Measurements from ENCODE around the gene DIDO1.

DIDO1 gene

DNA sequence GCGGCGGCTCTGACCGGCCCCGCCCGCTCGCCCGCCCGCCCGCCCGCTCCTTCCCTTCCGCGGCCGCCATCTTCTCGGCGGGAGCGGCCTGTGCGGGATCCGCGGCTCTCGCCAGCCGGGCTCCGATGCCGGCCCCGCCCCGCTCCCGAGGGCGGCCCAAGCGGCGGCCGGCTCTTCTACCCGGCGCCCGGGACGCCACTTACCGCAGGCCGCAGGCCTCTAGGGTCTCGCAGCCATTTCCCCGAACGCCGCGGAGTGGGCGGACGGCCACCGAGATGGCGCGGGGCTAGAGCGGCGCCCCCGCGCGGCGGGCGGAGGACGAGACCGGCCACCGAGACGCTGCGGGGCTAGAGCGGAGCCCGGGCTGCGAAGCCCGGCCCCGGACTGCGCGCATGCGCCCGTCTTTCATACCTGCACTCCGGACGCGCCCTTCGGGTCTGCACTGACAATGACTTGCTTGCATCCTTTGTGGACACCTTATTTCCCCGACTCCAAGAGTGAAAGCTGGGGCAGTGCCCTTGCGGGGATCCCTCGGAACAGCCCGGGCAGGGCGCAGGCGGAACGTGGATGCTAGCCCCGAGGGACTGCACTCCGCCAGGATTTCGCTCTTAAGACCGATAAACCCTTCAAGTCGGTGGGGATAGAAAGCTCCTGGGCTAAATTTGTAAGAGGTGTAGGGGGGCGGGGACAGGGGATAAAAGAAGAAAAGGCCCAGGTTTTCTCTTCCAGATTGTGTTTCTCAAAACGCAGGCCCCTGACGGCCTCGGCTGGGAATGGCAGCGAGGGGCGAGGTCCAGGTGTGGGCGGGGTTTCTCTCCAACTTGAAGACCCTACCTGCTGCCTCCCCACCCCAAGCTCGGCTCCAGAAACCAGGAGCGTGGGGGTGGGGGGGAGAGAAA, at the start of gene DIDO1:
TSS of gene DIDO1 (minus strand) at position 277 of the 899 bp plus-strand sequence.
- DNase-seq: peak; percentile 78

- no peak for DNase-seq
Observed at GRCh38 chr20:62975251-62975760, 49.0 kb upstream of the DIDO1 start.

DNA sequence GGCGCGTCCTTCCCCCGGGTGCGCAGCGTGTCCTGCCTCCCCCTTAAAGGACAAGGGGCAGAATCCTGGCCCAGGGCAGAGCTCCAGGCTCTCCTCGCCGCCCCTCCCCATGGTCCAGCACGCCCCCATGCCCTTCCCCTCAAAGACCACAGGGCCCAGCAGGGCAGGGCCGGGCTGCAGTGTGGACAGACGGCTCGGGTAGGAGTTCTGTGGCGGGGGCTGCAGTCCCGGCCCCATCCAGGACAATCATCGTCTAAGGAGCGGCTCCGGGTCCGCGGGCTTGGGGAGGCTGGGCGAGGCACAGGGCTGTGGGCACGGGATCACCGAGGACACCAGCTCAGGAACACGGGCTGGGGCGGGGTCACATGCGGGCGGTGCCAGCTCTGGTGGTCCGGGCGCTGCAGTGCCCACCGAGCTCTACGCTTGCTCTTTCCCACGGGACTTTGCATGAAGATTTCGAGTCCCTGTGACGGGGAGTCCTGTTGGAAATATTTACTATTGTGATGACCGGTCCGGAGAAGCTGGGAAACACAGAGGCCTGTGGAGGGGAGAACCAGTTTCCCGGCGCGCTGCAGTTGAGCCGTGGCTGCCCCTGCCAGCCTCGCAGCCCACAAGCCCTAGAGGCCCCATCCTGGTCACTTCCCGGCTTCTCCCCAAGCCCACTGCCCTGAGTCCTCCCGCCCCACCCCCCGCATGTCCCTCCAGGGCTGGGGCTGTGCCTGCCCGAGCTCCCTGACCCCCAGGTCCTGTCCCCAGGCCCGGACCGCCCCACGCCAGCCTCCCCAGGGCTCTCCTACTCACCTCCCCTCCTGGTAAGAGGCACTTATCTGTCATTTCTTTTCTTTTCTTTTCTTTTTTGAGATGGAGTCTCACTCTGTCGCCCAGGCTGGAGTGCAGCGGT, 46.8 kb upstream of the DIDO1 start:
- no peak for DNase-seq

GRCh38 chr20:62971950-62972844, 45.9 kb upstream of the DIDO1 start:
- peak; percentile 43 for DNase-seq

GRCh38 chr20:62971211-62971949, 45.1 kb upstream of the DIDO1 start:
- DNase-seq: no peak

- no peak for DNase-seq
Observed at GRCh38 chr20:62970307-62971210, 44.3 kb upstream of the DIDO1 start.

- no peak for DNase-seq
Observed at GRCh38 chr20:62969939-62970306, 43.6 kb upstream of the DIDO1 start.

DNA sequence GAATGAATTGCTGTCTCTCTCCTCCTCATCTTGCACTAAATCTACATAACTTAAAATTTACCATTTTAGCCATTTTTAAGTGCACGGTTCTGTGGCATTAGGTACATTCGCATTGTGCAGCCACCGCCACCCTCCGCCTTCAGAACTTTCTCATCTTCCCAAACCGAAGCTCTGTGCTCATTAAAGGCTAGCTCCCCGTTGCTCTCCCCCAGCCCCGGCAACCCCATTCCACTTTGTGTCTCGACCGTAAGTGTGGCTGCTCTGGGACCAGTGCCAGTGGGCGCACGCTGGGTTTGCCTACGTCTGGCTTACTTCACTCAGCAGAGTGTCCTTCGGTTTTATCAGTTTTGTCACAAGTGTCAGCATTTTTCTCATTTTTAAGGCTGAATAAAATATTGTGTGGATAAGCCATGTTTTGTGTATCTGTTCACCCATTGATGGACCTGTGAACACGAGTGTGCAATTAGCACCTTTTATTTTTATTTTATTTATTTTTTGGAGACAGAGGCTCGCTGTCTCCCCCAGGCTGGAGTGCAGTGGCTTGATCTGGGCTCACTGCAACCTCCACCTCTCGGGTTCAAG, 43.0 kb upstream of the DIDO1 start:
- DNase-seq: no peak

DNA sequence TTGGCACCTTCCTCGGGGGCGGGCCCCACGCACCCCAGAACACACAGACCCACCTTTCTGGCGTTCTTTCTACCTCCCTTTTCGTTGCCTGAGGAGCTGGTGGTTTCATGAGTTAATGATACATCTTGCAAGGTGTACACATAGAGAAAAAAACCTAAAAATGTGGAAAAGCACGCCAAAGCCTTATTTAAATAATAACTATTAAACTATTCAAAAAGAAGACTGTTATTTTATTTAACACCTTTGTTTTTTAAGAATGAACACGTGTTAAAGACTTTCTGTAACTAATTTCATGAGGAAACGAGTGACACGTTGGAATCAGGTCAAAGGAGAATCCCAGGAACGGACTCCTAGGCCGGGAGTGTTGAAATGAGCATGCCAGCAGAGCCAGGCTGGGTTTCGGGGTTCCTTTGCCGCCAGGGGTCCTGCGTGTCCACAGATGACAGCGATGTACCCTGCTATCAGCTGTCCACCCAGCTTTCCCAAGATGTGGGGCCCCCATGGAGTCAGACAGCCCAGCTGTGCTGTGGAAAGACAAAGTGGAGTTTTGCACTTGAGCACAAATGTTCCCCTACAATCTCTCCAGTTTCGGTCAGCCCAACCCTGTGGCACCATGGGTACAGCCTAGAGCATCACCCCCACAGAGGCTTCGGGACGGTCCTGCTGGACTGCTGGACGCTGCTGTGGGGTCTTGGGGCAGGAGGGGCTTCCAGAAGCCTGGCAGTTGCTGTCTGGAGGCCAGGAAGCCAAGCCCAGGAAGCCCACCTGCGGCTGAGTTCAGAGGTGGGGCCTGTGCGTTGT, 42.3 kb upstream of the DIDO1 start:
- DNase-seq: no peak

DNA sequence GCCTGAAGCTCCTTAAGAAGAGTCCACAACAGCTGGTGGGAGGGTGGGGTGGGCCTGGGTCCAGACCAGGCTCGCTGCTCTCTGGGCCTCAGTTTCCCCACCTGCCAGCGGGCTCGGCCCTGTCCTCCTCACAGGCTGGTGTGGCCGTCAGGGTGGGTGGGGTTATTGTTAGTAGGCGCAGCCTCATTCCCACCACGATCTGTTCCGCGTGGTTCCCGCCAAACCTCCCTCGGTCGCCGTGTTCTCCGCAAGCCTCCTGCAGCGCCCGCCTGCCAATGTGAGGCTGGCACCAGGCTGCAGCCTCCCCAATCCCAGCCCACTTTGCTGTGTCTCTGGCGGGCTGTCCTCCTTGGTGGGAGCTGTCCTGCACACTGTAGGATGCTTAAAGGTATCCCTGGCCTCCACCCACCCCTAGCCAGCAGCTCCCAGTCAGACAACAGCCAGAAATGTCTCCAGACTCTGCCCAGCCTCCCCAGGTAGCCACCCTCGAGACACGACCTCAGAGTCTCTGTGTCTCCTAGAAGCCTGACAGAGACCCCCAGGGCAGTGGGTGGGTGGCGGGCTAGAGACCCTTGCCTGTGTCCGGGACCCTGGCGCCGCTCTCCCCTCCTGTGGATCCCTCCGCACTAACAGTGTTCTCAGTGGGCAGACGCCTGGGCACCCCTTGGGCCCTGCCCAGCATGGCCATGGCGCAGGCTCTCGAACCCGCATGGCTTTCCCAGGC, 41.5 kb upstream of the DIDO1 start:
- DNase-seq: no peak

GRCh38 chr20:62967149-62967501, 40.8 kb upstream of the DIDO1 start:
- no peak for DNase-seq

GRCh38 chr20:62966212-62967148, 40.2 kb upstream of the DIDO1 start:
- DNase-seq: no peak

DNA sequence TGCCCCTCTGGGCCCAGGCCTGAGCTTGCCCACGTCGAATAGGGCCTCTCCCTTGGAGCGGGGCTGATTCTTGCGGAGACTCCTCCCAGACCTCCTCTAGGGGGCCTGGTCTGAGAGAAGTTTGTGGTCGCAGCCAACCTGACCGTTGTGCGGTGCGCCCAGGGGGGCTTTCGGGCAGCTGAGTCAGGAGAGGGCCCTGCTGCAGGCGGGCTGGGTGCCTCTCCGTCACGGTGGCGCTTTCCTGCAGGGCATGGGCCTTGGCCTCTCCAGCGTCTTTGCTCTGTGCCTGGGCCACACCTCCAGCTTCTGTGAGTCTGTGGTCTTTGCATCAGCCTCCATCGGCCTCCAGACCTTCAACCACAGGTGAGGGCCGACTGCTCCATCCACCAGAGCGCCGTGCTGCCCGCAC, 39.1 kb upstream of the DIDO1 start:
- no peak for DNase-seq

GRCh38 chr20:62964700-62965099, 38.4 kb upstream of the DIDO1 start:
- DNase-seq: no peak

DNA sequence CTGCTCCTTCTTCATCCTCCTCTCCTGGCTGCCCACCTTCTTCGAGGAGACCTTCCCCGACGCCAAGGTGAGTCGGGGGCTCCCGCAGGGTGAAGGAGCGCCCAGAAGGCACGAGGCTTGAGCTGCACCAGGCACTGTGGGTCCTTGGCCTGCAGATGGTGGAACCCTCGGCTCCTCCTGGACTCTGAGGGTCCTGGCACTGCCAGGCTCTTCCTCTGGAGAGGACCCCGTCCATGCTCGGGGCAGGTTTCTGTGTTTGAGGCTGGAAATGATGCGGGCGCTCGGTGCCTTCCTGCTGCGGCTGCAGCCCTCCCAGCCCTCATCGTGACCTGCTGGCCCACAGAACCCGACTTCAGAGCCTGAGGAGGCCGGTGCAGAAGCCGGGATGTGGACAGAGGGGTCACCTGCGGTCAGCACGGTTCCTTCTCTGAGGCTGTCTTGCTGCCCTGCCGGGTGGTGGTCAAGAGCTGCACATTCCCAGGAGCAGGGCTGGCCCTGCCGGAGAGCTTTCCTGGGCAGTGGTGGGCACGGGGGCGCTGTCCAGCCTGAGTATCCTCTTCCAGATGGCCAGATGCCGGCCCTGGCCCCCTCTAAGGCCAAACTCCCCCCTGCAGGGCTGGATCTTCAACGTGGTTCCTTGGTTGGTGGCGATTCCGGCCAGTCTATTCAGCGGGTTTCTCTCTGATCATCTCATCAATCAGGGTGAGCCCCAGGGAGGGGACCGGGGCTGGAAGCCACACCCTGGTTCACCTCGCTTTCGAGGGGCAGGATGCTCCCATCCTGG, 37.5 kb upstream of the DIDO1 start:
- DNase-seq: no peak

GRCh38 chr20:62962891-62963613, 36.7 kb upstream of the DIDO1 start:
- DNase-seq: no peak
